GM12872 (cell line): ENCODE measurements around the gene PSEN2.

Source experiments
- CTCF ChIP-seq: IDR thresholded peaks from 3 replicates; pipeline ENCODE4 v1.5.1; 2011; ENCODE audit warnings: low read depth, mild to moderate bottlenecking, low read length, moderate library complexity; ENCODE audit not compliant: insufficient read depth

The PSEN2 gene

GRCh38 chr1:226875641-226876295 is 5.4 kb downstream of the PSEN2 start:
- no peak for TF ChIP-seq CTCF

GRCh38 chr1:226877669-226878068 is 7.3 kb downstream of the PSEN2 start:
- no peak for TF ChIP-seq CTCF

- TF ChIP-seq CTCF: no peak
Measured at GRCh38 chr1:226880372-226881287, 10.2 kb downstream of the PSEN2 start.

GRCh38 chr1:226881515-226882185 is 11.2 kb downstream of the PSEN2 start:
- TF ChIP-seq CTCF: no peak

- no peak for TF ChIP-seq CTCF
Measured at GRCh38 chr1:226882187-226882586, 11.8 kb downstream of the PSEN2 start.

- no peak for TF ChIP-seq CTCF
Measured at GRCh38 chr1:226882631-226883409, 12.4 kb downstream of the PSEN2 start.
